ENCODE results near the gene ARPC5.

The ARPC5 gene

DNA sequence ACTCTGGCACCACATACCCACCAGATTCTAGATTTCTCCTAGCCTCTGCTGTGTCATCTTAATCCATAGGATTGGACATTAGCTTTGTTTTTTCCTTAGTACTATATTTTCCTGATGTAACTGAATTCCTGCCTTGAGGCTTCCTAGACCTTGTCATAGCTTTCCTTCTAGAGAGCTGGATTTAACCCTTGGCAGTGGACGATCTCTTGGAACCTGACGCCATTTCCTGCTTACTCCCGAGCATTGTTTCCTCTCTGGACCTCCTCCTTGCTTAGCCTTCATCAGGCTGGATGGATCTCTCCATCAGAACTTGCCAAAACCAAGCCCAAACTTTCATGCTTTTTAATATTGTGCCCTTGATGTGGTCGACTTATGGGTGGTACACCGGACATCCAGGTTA lies 16.0 kb upstream of the ARPC5 start:
- Histone ChIP-seq H3K27me3 (no peaks in the 10 kb centered on the region), H3K4me1 (peaks cover 47% of the 10 kb centered on the region), H4K20me1 (no peaks in the 10 kb centered on the region), H3K9me3 (no peaks in the 10 kb centered on the region), H3K27ac (peak overlapping the region; percentile 38; the same call in 1 of the 2 replicates), H3K4me2 (peak overlapping the region; percentile 65), H3K4me3 (no peak overlapping the region), H3K9ac (no peak overlapping the region; the same call in 1 of the 2 replicates), H3K36me3 (no peaks in the 10 kb centered on the region)
- no peak for TF ChIP-seq Cebpa-rat (IDR thresholded peaks at IDR 0.05)

DNA sequence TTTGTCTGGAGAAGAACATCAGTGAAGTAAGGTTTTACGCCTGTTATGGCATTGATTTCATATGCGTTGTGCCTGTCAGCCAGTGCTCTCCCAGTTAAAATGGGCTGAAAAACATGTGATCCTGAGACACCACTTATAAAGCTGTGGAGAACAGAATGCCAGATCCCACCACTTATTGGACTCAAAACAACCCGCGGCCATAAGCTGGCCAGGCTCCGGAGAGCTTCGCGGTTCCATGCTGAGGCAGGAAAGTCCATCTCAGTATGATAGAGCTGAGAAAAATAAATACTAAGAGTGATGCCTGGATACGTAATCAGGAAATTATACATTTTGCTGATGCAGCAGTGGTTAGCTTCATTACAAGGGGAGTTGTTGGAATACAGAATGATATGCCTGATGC lies 12.5 kb upstream of the ARPC5 start:
- H4K20me1 ChIP-seq: no peaks in the 10 kb centered on the region
- no peak overlapping the region for H3K27ac ChIP-seq
- H3K27me3 ChIP-seq: no peaks in the 10 kb centered on the region
- H3K4me3 ChIP-seq: no peak overlapping the region
- H3K4me2 ChIP-seq: no peak overlapping the region
- H3K9me3 ChIP-seq: no peaks in the 10 kb centered on the region
- peaks cover 23% of the 10 kb centered on the region for H3K4me1 ChIP-seq
- TF ChIP-seq Cebpa-rat (IDR thresholded peaks at IDR 0.05): no peak
- H3K9ac ChIP-seq: no peak overlapping the region
- no peaks in the 10 kb centered on the region for H3K36me3 ChIP-seq

DNA sequence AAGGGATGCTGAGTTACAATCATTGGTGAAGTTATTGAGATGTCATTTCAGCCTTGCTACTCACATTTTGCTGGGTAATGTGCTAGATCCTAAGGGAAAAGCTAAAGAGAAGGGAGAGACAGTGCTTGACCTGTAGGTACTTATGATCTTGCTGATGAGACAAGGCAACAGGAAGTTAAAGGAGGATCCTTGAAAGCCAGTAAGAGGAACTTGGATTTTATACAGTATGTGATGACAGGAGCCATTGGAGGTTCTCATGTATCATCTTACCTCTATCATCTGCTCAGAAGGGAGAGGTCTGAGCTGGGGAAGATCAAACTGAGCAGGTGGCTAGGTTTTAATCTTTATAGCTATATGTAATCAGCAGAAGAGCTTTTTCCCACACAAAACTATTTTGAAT lies 11.2 kb upstream of the ARPC5 start:
- Histone ChIP-seq H3K36me3 (no peaks in the 10 kb centered on the region), H3K9ac (no peak overlapping the region), H3K4me3 (no peak overlapping the region), H3K27me3 (no peaks in the 10 kb centered on the region), H3K4me2 (no peak overlapping the region), H3K27ac (no peak overlapping the region), H3K4me1 (peaks cover 10% of the 10 kb centered on the region), H3K9me3 (no peaks in the 10 kb centered on the region), H4K20me1 (no peaks in the 10 kb centered on the region)
- TF ChIP-seq Cebpa-rat (IDR thresholded peaks at IDR 0.05): no peak

DNA sequence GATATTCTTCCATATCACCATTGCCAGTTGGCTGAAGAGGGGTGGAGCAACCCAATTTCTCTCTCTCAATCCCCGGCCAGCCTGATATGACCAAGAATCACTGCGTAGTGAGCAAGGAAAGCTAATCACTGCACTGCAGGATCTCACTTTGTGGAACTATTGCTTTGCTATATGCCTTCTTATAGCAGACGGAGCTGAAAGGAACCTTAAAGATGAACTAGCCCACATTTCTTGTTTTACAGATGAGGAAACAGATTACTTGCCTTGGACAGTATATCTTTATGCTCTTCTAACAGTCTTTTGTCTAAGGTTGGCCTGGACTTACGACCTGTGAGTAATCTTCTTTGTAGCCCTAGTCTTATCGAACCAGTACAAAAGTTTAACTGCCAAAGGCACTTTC lies 9.9 kb upstream of the ARPC5 start:
- no peaks in the 10 kb centered on the region for H4K20me1 ChIP-seq
- H3K9me3 ChIP-seq: no peaks in the 10 kb centered on the region
- H3K27me3 ChIP-seq: no peaks in the 10 kb centered on the region
- H3K4me1 ChIP-seq: no peaks in the 10 kb centered on the region
- H3K4me3 ChIP-seq: no peak overlapping the region
- no peak overlapping the region for H3K27ac ChIP-seq
- H3K9ac ChIP-seq: no peak overlapping the region
- H3K4me2 ChIP-seq: no peak overlapping the region
- no peak for TF ChIP-seq Cebpa-rat (IDR thresholded peaks at IDR 0.05)
- no peaks in the 10 kb centered on the region for H3K36me3 ChIP-seq

DNA sequence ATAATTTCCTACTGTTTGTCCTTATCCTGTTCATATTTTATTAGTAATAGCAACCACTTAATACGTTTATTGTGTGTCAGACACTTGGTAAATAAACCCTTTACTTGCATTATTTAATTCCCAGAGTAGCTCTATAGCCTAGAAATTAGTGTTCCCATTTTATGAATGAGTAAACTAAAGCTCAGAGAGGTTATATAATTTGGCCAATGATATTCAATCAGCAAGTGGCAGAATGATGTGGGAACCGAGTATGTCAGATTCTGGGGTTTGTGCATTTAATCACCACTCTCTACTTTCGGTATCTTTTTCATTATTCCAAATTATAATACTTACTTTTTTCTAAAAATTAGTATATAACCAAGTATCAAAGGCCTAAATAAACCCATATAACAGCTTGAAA lies 6.6 kb upstream of the ARPC5 start:
- Histone ChIP-seq H3K4me3 (no peak overlapping the region), H4K20me1 (no peaks in the 10 kb centered on the region), H3K4me1 (no peaks in the 10 kb centered on the region), H3K36me3 (no peaks in the 10 kb centered on the region), H3K27ac (no peak overlapping the region), H3K9me3 (no peaks in the 10 kb centered on the region), H3K27me3 (no peaks in the 10 kb centered on the region), H3K4me2 (no peak overlapping the region), H3K9ac (no peak overlapping the region)
- TF ChIP-seq Cebpa-rat (IDR thresholded peaks at IDR 0.05): no peak

DNA sequence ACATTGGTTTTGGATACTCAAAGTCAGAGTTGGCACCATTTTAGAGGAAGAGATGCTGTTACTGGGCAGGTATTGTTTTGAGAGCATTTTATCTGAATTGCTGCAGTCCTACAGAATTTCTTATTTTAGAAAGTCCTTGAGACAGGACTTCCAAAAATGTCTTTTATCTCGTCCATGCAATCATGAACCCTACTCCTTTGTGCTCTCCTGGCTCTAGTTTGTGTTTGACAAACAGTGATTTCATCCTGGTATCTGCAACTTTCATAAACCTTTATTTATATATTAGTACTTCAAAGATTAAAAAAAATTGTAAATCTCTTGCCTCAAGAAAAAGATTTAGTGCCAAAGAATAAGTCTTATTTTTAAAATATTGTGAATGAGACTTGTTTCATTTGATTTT lies 4.6 kb upstream of the ARPC5 start:
- Histone ChIP-seq H4K20me1 (no peaks in the 10 kb centered on the region), H3K36me3 (no peaks in the 10 kb centered on the region), H3K9ac (no peak overlapping the region), H3K27ac (no peak overlapping the region), H3K9me3 (no peaks in the 10 kb centered on the region), H3K4me2 (no peak overlapping the region), H3K4me3 (no peak overlapping the region), H3K4me1 (peaks cover 11% of the 10 kb centered on the region), H3K27me3 (no peaks in the 10 kb centered on the region)
- TF ChIP-seq Cebpa-rat (IDR thresholded peaks at IDR 0.05): no peak

DNA sequence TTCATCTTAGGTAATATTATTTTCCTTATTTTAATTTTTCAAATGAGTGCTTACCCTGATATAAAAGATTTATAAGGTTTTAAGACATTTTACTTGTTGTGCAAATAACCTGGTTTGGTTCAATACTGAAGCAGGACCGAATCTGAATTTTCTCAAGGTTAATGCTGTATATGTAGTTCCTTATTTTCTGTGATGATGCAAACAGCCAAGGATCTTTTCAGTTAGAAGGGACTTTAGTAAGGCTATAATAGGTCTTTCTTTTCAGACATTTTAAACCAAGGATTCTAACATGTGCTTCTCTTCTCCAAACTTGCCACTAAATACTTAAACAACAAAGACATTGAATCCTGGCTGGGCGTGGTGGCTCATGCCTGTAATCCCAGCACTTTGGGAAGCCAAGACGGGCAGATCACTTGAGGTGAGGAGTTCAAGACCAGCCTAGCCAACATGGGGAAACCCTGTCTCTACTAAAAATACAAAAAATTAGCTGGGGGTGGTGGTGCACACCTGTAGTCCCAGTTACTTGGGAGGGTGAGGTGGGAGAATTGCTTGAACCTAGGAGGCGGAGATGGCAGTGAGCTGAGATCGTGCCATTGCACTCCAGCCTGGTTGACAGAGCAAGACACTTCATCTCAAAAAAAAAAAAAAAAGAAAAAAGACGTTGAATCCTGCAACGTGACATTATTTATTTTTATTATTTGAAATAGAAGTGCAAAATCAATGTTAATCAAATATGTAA lies 3.2 kb upstream of the ARPC5 start:
- no peak for TF ChIP-seq Cebpa-rat (IDR thresholded peaks at IDR 0.05)
- Histone ChIP-seq H3K27ac (no peak overlapping the region), H3K27me3 (no peaks in the 10 kb centered on the region), H3K9ac (no peak overlapping the region), H3K36me3 (no peaks in the 10 kb centered on the region), H3K4me2 (no peak overlapping the region), H4K20me1 (peaks cover 13% of the 10 kb centered on the region), H3K4me3 (no peak overlapping the region), H3K9me3 (no peaks in the 10 kb centered on the region), H3K4me1 (peaks cover 17% of the 10 kb centered on the region)

DNA sequence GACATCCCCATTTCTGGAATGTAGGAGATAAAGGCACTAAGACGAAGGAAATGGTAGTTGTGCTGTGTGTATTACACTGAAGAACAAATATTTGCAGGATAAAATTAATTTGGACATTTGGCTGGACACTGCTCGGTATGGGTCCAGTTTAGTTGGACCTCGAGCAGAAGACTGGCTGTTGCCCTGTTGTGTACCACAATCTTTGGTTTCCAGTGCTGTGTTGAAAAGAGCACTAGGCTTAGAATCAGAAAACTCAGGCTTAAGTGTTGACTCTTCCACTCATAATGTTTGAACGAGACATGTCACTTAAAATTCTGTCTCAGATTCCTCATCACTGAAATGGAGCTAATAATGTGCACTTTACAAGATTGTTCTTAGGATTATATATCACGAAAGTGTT lies 1.2 kb upstream of the ARPC5 start:
- H3K4me3 ChIP-seq: peak overlapping the region; percentile 95; the same call in 1 of the 2 replicates
- no peak overlapping the region for H3K9ac ChIP-seq
- H3K9me3 ChIP-seq: no peaks in the 10 kb centered on the region
- peaks cover 37% of the 10 kb centered on the region for H3K4me1 ChIP-seq
- no peaks in the 10 kb centered on the region; the same call in 1 of the 2 replicates for H3K36me3 ChIP-seq
- H3K27ac ChIP-seq: no peak overlapping the region
- TF ChIP-seq Cebpa-rat (IDR thresholded peaks at IDR 0.05): no peak
- H4K20me1 ChIP-seq: peaks cover 33% of the 10 kb centered on the region
- no peaks in the 10 kb centered on the region for H3K27me3 ChIP-seq
- peak overlapping the region; percentile 96 for H3K4me2 ChIP-seq

DNA sequence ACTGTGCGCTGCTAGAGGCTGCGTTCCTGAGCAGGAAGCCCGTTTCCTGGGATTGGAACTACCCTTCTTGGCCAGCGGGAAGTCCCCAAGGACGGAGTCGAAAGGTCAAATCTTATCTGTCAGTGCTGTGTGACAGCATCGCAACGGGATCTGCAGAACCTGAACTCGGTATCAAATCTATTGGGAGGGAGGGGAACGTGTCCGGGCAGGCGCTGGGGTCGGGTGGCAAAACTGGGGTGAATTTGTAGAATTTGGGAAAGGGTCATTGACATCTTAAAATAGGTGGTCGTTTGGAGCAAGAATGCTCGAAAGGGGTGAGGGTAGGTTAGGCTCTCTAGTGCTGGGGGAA lies 725 bp upstream of the ARPC5 start:
- Histone ChIP-seq H3K27ac (no peak overlapping the region), H3K27me3 (no peaks in the 10 kb centered on the region)
- no peak for TF ChIP-seq Cebpa-rat (IDR thresholded peaks at IDR 0.05)

DNA sequence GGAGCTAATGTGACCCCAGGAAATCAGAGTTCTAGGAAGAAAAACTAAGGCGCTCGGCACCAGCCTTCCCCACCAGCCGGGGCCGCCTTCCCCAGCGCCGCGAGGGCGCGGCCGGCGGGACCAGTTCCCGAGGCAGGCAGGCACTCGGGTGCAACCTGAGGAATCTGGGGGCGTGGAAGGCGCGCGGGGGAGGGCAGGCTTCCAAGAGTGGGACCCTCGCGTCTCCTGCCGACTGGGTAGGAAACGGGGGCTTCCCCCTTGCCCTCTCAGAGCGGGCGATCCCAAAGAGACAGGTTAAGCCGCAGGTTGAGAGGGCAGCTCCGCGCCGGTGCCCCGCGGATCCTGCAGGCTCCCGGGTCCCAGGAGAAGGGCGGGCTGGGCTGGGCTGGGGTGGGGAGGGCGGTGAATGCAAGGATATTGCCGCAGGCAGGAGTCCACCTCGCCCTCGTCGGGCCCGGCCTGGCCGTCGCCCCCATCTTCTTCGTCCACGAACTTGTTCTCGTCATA lies 431 bp downstream of the ARPC5 start:
- Histone ChIP-seq H3K27me3 (no peaks in the 10 kb centered on the region), H3K27ac (peak overlapping the region; percentile 84), H3K4me2 (peak overlapping the region; percentile 91), H3K4me1 (peaks cover 39% of the 10 kb centered on the region), H3K4me3 (peak overlapping the region; percentile 95), H4K20me1 (peaks cover 46% of the 10 kb centered on the region), H3K36me3 (peaks cover 13% of the 10 kb centered on the region), H3K9ac (peak overlapping the region; percentile 91), H3K9me3 (no peaks in the 10 kb centered on the region)
- no peak for TF ChIP-seq Cebpa-rat (IDR thresholded peaks at IDR 0.05)

More for the DNA sequence above, 725 bp upstream of the ARPC5 start:
- H3K4me2 ChIP-seq: peak overlapping the region; percentile 96
- H3K9me3 ChIP-seq: no peaks in the 10 kb centered on the region
- peaks cover 39% of the 10 kb centered on the region for H3K4me1 ChIP-seq
- H3K4me3 ChIP-seq: peak overlapping the region; percentile 95
- peak overlapping the region; percentile 59; the same call in 1 of the 2 replicates for H3K9ac ChIP-seq
- H4K20me1 ChIP-seq: peaks cover 38% of the 10 kb centered on the region
- peaks cover 1% of the 10 kb centered on the region for H3K36me3 ChIP-seq
